Measurements from ENCODE around the gene ZNF2. TPM values are rescaled to one million over a fixed set of nuclear protein-coding genes. Genes with fewer than 3 reads are reported as not detected.
A peak's percentile ranks its signal among the peaks of the same experiment; 100 is the strongest.
"Not testable (repeated sequence)": the region's sequence is repeated elsewhere in the genome, so short reads cannot be mapped to it uniquely, and the experiment has no call there.

The ZNF2 gene
- total and polyA plus RNA-seq, 2 donors (not counting 1 experiment from before 2014, with no cell fraction given): 2.9 to 7.2 TPM

GRCh38 chr2:95192956-95193355, 27.3 kb downstream of the ZNF2 start:
- H3K9me3 Mint-ChIP-seq (ENCODE audit: insufficient read depth); H3K36me3 ChIP-seq (replicated peaks in 1 of 2; ENCODE audit: control extremely low read depth in 1 of 2, control insufficient read depth in 1 of 2, extremely low read depth in 1 of 2, insufficient read depth in 2 of 2, low read length in 1 of 2); ATAC-seq (ENCODE audit: low read depth); POLR2A ChIA-PET; H3K27me3 ChIP-seq (replicated peaks in 1 of 4; ENCODE audit: control extremely low read depth in 1 of 4, control insufficient read depth in 3 of 4, insufficient read depth in 4 of 4, low read length in 3 of 4); H3K4me1 ChIP-seq (ENCODE audit: control insufficient read depth in 2 of 2, insufficient read depth in 2 of 2, low read length in 2 of 2); H3K4me3 ChIP-seq (ENCODE audit: control extremely low read depth in 1 of 5, extremely low read depth in 1 of 5, insufficient read depth in 1 of 5, low read depth in 2 of 5, low read length in 4 of 5); H3K4me2 ChIP-seq (replicated peaks; ENCODE audit: low read depth, low read length, poor library complexity, severe bottlenecking); H3K9ac ChIP-seq (ENCODE audit: low read length); H3K79me2 ChIP-seq (ENCODE audit: control insufficient read depth, insufficient read depth, low read length); H3K4me1 Mint-ChIP-seq; H3K27ac Mint-ChIP-seq; H3K4me3 Mint-ChIP-seq; CTCF ChIA-PET; H3K9me3 ChIP-seq (ENCODE audit: control extremely low read depth in 1 of 3, control insufficient read depth in 2 of 3, insufficient read depth in 1 of 3, low read length in 2 of 3); H2AFZ ChIP-seq (ENCODE audit: insufficient read depth, low read depth, low read length, poor library complexity, severe bottlenecking); H3K27ac ChIP-seq (ENCODE audit: low read length in 2 of 2); H4K20me1 ChIP-seq (ENCODE audit: control insufficient read depth, insufficient read depth, low read length, poor library complexity, severe bottlenecking): not testable (repeated sequence)
- peaks cover 36% of the 10 kb centered on the region for H3K27me3 Mint-ChIP-seq
- peak; percentile 19 for DNase-seq
- 17% methylated on average over 3 of the region's 15 CpGs for WGBS (ENCODE audit: insufficient coverage)
- intact Hi-C loops (cut with micrococcal nuclease): loop anchor here (2.0 kb wide), 1 partner anchor 14 kb away; the partner anchor contains the start of gene ZNF892
- peak; percentile 54 for TF ChIP-seq CTCF (IDR thresholded peaks at IDR 0.05)

GRCh38 chr2:95203911-95204310, 38.3 kb downstream of the ZNF2 start:
- no peak overlapping the region for H3K4me3 Mint-ChIP-seq

More at GRCh38 chr2:95203911-95204310, 38.3 kb downstream of the ZNF2 start:
- Histone ChIP-seq H4K20me1 (ENCODE audit: control insufficient read depth, insufficient read depth, low read length, poor library complexity, severe bottlenecking) (no peaks in the 10 kb centered on the region), H3K4me3 (ENCODE audit: control extremely low read depth in 1 of 5, extremely low read depth in 1 of 5, insufficient read depth in 1 of 5, low read depth in 2 of 5, low read length in 4 of 5) (no peak overlapping the region), H3K27me3 (replicated peaks in 1 of 4; ENCODE audit: control extremely low read depth in 1 of 4, control insufficient read depth in 3 of 4, insufficient read depth in 4 of 4, low read length in 3 of 4) (peaks cover 0 to 9% (median under 1%) of the 10 kb centered on the region in 4 experiments), H3K27ac (ENCODE audit: low read length in 2 of 2) (no peak overlapping the region), H3K9ac (ENCODE audit: low read length) (no peak overlapping the region), H3K4me2 (replicated peaks; ENCODE audit: low read depth, low read length, poor library complexity, severe bottlenecking) (no peak overlapping the region), H3K79me2 (ENCODE audit: control insufficient read depth, insufficient read depth, low read length) (peaks cover 14% of the 10 kb centered on the region), H3K9me3 (ENCODE audit: control extremely low read depth in 1 of 3, control insufficient read depth in 2 of 3, insufficient read depth in 1 of 3, low read length in 2 of 3) (no peaks in the 10 kb centered on the region), H2AFZ (ENCODE audit: insufficient read depth, low read depth, low read length, poor library complexity, severe bottlenecking) (no peak overlapping the region), H3K4me1 (ENCODE audit: control insufficient read depth in 2 of 2, insufficient read depth in 2 of 2, low read length in 2 of 2) (peaks cover 10 to 16% of the 10 kb centered on the region in 2 donors), H3K36me3 (replicated peaks in 1 of 2; ENCODE audit: control extremely low read depth in 1 of 2, control insufficient read depth in 1 of 2, extremely low read depth in 1 of 2, insufficient read depth in 2 of 2, low read length in 1 of 2) (no peaks in the 10 kb centered on the region)
- intact Hi-C loops (cut with micrococcal nuclease): no loop called here
- Mint-ChIP-seq H3K4me1 (peaks cover 16% of the 10 kb centered on the region), H3K27me3 (peaks cover 5% of the 10 kb centered on the region), H3K9me3 (ENCODE audit: insufficient read depth) (no peaks in the 10 kb centered on the region), H3K27ac (no peak overlapping the region)
- DNase-seq (no peak), ATAC-seq (ENCODE audit: low read depth) (no peak)
- ChIA-PET POLR2A (no interaction called here), CTCF (no interaction called here)
- WGBS (ENCODE audit: insufficient coverage): no CpG with 5 or more reads among the region's 4 CpGs
- TF ChIP-seq CTCF (IDR thresholded peaks at IDR 0.05) (no peak), EZH2 (IDR thresholded peaks at IDR 0.05; ENCODE audit: borderline replicate concordance, insufficient read depth, low read depth, low read length, poor library complexity, severe bottlenecking) (no peak)

All from B cell (primary cell).